GM12865 (cell line): ENCODE data around the gene GIPC3.

ENCODE experiments used
- DNase-seq: peaks from one replicate; pipeline ENCODE4 v3.0.0; 2010; ENCODE audit warnings: low read depth
- H3K4me3 ChIP-seq: 2 replicates; pipeline ENCODE4 v1.5.1; 2011; ENCODE audit warnings: mild to moderate bottlenecking, low read depth, low read length, control low read depth
- TF ChIP-seq, protein P1 (sequence below): IDR thresholded peaks from 2 replicates; pipeline ENCODE4 v1.5.1; 2011; ENCODE audit warnings: low read length, control low read depth, low read depth, inconsistent platforms; ENCODE audit not compliant: insufficient read depth; ENCODE audit errors: missing control alignments

GIPC3 gene

DNA sequence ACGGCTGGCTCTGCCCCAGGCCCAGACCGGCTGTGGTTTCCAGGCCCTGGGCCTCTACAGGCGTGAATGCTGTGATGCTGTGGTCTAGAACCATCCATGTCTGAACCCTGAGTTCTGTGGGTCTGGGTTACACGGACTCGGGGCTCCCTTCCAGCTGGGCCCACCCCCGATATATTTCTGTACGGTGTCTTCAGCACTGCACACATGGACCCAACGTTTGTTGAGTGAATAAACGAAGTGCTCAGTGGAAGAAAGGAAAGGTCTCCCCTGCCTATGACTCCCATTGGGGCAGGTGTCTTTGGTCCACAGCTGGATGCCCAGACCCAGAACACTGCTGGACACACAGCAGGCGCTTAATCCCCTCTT, 39.6 kb upstream of the GIPC3 start:
- TF ChIP-seq, protein P1, sequence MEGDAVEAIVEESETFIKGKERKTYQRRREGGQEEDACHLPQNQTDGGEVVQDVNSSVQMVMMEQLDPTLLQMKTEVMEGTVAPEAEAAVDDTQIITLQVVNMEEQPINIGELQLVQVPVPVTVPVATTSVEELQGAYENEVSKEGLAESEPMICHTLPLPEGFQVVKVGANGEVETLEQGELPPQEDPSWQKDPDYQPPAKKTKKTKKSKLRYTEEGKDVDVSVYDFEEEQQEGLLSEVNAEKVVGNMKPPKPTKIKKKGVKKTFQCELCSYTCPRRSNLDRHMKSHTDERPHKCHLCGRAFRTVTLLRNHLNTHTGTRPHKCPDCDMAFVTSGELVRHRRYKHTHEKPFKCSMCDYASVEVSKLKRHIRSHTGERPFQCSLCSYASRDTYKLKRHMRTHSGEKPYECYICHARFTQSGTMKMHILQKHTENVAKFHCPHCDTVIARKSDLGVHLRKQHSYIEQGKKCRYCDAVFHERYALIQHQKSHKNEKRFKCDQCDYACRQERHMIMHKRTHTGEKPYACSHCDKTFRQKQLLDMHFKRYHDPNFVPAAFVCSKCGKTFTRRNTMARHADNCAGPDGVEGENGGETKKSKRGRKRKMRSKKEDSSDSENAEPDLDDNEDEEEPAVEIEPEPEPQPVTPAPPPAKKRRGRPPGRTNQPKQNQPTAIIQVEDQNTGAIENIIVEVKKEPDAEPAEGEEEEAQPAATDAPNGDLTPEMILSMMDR = no peak
- no peak for DNase-seq
- H3K4me3 ChIP-seq = no peak overlapping the region

DNA sequence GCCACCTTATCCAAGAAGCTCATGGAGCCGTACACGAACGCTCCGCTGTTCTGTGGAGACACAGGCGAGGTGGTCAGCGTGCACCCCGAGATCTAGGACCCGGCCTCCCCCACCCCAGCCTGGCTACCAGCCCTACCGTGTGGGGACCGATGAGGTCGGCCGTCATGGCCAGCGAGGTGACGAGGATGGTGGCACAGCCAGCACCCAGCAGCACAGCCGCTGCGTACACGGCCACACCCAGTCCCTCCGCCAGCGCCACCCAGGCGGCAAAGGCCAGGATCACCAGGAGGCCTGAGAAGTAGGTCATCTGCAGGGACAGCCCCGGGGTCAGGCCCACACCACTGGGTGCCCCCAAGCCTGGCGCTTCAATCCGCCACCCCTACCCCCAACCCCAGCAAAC, 39.2 kb upstream of the GIPC3 start:
- TF ChIP-seq, protein P1 = no peak
- H3K4me3 ChIP-seq = no peak overlapping the region
- no peak for DNase-seq

DNA sequence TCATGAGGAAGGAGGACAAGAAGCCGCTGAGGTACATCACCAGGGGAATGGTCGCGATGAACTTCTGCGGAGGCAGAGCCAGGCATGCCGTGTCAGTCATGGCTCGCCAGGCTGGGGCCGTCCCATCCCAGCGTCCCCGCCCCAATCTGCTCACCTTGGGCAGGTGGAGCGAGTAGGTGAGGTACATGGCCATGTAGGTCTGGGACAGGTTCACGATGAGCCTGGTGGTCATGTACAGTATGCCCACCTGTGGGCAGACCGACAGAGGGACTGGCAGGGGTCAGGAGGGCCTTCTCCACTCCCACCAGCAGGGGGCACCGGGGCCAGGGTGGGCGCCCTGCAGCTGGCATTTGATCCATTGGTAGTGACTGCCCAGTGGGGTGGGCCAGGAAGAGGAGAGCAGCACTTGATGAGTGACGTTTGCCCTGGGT, 38.0 kb upstream of the GIPC3 start:
- peak; percentile 34 for DNase-seq
- TF ChIP-seq, protein P1 = peak; percentile 54
- no peak overlapping the region for H3K4me3 ChIP-seq

DNA sequence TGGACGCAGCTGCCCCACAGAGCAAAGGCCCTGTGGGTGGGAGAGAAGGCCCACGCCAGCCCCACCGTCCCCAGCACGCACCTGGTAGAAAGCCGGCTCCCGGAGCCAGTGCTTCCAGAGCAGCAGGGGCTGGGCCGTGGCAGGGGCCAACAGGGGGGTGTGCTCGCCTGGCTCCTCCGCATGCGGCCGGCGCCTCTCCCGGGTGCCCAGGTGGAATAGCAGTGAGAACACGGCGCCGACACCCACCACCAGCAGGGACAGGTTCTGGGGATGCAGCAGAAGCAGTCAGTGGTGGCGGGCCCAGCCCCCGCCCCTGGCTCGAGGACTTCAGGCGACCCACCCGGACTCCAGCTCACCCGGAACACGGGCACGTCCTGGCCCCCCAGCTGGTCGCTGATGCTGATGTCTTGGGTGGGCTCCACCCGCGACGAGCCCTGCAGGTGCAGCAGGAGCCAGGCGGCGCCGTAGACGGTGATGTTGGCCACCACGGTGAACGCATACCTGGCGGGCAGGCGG, 37.5 kb upstream of the GIPC3 start:
- DNase-seq = no peak
- no peak overlapping the region for H3K4me3 ChIP-seq
- TF ChIP-seq, protein P1 = no peak

DNA sequence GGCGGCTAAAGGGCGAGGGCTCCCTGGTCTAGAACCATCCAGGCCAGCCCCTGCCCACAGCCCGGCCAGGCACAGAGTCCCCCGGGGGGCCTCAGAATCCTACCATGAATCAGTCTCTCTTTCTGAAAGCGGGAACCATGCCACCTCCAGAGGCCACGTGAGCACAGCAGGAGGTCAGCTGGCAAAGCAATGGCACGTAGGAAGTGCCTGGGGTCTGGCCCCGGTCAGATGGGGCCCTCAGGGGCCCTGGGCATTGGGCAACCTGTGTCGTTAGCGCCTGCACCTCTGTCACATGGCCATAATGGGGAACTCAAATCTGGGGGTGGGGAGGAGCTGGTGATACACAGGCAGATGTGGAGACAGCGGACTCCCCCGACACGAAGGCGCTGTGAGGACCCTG, 36.7 kb upstream of the GIPC3 start:
- DNase-seq = no peak
- TF ChIP-seq, protein P1 = no peak
- no peak overlapping the region for H3K4me3 ChIP-seq

DNA sequence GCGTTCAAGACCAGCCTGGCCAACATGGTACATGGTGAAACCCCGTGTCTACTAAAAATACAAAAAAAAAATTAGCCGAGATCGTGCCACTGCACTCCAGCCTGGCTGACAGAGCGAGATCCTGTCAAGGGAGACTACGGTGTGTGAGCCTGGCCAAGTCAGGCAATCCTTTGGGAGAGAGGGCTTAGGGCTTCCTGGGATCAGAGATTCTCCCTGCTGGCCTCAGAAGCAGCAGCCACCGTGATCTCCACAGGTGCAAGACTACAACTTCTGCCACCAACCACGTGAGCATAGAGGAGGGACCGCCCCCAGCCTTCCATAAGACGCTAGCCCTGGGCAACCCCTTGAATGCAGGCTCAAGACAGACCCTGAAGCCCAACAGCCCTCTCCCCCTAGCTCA, 35.5 kb upstream of the GIPC3 start:
- no peak for DNase-seq
- TF ChIP-seq, protein P1 = no peak

More for the DNA sequence above, 35.5 kb upstream of the GIPC3 start:
- no peak overlapping the region for H3K4me3 ChIP-seq
